G401.6 (cell line): ENCODE measurements around the gene ACVR1.

Experiments
- FAIRE-seq: peaks from 2 replicates; lab custom pipeline; 2012; peaks lifted over from hg19 to GRCh38; lab: Jason Lieb, UNC

ACVR1 gene

DNA sequence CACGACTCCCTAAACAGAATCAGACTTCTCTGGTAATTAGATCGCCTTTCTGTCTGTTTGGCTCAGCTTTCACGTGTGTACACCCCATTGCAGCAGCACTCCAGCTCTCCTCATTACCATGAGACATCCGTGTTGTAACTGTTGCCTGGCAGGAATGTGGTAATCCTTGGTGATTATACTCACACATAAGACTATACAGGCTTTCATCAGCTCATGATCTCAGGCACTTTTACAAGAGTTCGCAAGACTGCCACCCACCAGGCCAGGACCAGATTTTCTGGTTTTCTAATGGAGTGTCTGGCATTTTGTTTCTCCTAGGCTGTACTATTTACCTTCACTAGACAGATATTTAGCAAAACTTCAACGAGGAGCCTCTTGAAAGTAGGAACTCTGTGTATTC is 50.2 kb downstream of the ACVR1 start:
- no peak for FAIRE-seq

DNA sequence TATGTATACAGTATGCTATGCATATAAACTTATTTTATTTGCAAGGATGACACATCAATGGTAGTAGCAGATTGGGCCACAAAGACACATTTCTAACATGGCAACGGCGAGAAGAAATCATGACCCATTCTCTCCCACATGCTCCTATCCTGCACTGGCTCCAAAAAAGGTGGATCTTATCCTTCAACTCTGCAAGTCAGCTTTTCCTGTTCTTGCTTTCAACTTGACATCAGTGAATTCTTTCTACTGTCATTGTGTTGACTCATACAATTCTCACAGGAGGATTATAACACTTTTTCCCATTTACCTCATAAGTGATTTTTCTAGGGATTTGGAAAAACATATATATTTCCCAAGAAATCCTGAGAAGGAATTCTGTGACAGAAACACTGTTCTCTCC is 53.1 kb downstream of the ACVR1 start:
- FAIRE-seq, result no peak

DNA sequence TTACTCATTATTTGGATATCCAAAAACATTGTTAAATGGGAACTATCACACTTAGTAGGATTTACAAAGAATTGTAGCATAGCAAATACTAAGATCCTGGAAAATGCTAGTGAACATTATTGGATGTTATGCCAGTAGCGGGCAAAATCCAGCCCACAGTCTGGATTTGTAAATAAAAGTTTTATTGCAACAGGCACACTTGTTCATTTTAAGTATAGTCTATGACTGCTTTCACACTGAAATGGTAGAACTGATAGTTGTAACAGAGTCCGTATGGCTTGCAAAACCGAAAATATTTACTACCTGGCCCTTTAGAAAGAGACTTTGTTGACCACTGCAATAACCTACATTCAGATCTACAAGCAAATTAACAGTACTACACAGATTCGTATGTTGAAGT is 53.6 kb downstream of the ACVR1 start:
- FAIRE-seq, result no peak

DNA sequence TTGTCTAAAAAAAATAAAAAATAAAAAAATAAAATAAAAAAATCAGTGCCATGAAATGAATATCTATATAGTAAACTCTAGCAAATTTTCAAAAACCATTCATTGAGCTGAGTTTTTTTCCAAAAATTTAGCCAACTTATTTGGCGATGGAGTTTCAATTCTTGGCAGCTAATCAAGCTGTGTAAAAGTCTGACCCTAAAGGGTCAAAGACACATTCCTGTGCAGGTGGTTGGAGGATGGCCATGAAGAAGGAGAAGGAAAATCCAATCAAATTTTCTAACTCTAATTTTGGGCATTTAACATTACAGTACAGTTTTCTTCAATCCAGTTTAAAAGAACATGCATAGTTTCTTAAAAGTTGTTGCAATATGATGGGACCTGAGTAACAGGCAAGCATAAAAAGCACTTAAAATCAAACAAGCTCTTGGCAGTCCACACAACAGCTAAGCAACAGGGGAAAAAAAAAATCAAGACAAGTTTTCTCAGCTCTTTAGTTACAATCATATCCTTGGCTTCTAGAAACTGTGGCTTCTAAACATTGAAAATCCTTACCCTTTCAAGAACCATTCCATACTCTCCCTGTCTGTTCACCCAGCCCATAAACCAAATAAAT is 54.5 kb downstream of the ACVR1 start:
- FAIRE-seq, result no peak

DNA sequence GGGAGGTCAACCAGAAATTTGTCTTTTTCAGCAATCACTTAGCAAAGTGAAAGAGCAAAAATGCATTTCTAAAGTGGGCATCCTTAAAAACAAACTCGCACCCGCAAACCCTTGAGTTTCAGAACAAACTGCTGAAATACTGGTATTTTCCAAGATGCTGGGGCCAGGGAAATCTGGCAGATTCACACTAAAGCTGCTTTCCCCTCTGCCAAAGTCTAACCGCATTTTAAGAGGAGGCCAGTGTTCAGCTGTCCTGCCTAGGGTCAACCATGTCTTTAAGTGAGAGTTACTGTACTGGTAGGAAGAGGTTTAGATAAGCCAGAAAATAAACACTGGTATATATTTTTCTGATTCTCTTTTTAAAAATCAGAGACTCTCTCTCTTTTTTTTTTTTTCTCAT is 55.9 kb downstream of the ACVR1 start:
- no peak for FAIRE-seq

DNA sequence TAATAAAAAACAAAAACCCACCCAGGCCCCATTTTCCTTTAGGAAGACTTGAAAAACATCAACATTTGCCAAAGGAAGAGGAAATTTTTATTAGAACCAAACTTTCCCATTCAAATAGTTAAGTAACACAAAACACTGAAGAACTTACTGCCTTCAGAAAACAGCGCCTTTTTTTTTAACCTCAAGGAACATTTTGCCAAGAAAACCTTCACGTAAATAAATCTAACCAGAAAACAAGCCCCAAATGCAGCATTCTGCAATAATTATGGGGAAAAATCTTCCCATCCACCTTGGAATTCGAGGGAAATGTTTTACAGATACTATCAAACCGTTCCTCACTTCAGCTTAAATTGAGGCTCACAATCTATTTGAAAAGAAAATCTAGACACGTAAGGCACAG is 56.4 kb downstream of the ACVR1 start:
- FAIRE-seq, result no peak

DNA sequence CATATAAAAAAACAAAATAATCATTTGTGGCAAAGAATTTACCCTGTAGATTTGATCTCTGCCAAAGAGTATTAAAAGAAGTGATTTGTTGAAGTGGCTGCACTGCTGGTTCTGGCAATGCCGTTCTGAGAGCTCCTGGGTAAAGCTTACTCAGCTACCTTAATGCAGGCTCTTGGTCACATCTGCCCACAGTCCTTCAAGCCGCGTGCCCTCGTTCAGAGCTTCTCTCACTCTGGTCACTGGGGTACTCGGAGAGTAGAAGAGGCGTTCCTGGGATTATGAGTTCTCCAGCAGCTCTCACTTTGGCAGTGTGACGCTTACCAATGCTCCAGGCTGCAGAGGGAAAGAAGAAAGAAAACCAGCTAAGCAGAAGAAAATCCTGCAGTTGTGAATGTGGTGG is 57.9 kb downstream of the ACVR1 start:
- FAIRE-seq, result no peak

DNA sequence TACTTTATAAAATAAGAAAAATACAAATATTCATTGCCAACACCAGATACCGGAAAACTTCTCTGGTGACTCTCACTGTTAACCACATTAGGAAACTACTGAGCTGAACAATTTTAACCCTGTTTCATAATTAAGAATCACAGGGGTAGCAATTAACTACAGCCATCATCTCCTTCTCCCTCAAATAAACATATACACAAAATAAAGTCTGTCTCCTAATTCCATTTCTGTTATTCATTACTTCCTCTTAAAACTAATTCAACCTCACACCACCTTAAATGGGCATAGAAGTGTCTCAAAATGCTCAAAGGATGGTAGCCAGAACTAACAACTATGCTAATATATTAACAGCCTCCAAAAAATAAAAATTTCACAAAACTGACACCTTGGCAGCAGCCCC is 60.7 kb downstream of the ACVR1 start:
- no peak for FAIRE-seq

DNA sequence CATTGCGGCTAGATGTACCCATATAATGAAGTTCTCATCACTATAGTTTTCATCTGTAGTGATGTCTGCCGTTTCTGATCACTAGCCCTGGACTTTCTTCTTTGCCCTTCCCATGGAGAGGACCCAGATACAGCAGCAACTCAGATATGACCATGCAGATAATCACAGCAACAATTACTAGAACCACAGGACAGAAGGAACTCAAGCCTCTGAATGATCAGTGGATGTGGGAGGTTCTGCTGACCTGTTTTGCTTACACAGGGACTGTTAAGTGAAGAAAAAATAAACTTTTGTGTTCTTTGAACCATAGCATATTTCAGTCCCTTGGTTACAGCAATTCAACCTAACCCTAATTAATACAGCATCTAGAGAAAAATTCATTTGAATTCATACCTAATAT is 62.7 kb downstream of the ACVR1 start:
- no peak for FAIRE-seq

DNA sequence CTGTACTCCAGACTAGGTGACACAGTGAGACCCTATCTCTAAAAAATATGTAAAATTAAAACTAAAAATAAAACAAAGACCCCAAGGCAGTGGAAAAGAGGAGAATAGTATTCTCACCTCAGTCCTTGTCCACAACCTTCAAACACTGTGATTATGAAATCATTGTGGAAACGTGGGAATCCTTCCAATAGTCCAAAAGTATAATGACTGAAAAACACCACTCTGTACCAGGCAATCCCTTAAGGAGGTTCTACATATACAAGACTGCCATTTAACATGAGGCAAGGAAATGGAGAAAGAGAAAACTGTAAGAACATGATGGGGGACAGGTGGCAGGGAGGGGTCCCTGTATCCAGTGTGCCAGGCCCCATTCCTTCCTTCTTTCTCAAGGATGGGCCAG is 66.1 kb downstream of the ACVR1 start:
- no peak for FAIRE-seq

DNA sequence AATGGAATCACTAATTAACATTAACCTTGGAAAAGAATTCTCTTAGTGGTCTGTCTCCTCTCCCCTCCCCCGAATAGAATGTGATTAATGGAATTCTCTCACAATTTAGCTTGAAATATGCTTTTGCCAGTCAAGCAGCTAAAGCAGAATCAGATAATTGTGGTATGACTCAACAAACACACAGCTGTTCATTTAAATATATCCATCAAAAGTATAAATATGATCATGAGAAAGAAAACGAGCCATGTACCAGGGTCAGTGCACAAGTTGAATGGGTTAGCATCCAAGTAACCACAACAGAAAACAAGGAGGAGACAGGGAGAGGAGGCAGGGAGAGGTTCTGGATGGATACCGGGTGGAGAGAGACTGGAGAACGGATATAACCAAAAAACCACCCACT is 66.9 kb downstream of the ACVR1 start:
- no peak for FAIRE-seq

DNA sequence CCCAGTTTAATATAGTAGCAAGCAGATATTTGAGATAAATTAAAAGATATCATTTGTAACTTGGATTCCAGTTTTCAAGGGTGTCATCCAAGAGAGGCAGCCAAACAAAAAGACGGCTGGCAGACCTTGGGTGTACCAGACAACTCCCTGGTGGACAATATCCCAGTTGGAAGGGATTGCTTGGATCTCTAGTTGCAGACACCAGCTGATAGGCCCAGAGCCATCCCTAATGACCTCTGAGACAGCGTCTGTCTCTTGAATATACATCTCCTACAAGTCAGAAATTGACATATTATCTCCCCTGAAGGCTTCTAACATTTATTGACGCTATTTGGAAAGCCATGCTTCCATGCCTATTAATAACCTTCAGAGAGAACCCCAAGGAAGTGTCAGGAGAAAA is 67.7 kb downstream of the ACVR1 start:
- FAIRE-seq, result no peak

DNA sequence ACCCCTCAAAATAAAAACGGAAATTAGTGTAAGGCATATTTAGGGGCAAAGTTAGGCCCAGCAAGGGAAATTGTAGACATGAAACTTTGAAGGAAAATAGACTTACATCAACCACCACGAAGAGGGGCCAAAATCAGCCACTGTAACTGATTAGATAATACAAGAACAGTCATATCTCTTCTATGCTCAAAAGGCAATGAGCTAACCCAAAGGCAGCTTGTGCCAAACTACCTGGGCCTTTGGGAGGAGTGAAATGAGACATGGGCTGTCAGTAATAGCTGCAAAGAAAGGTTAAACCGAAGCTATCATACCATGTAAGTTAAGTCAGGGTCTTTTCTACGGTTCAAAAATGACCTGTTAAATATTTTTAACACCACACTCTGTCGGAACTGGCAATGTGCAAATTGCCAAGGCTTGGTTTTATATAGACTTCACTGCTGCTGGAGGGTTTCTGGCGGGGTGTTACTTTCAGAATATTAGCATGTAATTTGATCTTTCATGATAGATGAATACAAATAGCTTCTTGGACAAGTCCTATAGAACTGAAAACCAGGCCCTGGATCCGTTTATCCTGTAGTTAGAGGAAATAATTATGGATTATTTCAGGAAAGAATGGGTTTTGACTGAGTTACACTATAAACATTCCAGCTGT is 69.6 kb downstream of the ACVR1 start:
- no peak for FAIRE-seq

DNA sequence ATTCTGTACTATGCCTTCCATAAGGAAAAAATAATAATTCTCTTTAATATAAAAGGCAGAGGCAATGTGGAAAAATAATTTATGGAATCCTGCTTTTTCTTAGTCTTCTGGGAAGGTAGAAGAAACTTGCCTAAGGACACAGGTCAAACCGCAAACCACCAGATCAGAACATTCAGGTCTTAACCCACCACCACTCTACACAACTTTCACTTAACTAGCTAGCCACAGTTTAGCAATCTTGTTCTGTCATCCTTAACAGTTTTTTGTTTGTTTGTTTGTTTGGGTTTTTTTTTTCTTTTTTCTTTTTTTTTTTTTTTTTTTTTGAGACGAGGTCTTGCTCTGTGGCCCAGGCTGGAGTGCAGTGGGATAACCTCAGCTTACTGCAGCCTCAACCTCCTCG is 70.6 kb downstream of the ACVR1 start:
- no peak for FAIRE-seq

DNA sequence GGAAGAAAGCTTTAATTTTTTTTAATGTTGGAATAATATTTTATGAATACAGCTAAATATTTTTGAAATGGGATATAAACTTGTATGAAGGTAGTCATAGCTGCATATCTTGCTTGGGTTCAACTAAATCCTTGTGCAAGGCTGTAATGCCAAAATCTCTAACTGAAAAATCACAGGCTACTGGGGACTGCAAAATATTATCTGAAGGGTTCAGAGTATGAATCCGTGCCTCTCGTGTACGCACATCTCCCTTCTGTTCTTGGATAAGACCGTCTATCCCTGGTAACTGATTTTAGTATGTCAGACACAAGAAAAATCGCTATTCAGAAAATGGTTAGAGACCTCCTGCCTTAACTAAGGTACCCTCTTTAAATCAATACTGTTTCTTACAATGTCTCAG is 71.8 kb downstream of the ACVR1 start:
- FAIRE-seq, result no peak

DNA sequence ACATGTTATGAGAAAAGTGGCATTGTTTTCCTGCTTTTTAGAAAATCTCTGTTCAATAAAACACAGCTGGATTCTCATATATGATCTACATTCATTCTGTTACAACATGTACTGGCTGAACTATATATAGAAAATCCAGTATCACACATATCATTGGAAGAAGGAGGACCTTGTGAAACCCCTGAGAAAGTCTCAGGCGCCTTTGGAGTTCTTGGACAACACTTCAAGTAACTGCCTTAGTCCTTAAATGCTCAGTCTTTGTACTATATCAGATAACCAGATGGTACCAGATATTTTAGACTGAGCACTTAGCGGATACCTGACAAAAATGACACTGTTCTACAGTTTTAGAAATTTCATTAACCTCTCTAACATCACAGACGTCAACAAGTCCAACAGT is 72.2 kb downstream of the ACVR1 start:
- no peak for FAIRE-seq

DNA sequence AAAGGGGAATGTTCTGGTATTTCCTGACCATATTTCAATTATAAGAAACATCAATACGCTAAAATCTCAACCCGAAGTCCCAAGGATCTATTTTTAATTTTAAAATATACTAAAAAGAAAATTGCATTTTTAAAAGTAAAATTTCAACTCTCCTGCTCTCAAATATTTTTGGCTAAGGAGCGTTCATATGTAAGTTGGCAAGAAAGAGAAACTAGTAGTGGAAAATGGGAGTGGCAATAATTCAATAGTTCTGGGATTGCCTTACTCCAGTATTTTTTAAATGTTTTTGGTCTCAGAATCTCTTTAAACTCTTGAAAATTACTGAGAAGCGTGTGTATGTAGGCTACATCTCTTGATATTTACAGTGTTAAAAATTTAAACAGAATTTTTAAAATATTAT is 72.7 kb downstream of the ACVR1 start:
- FAIRE-seq, result no peak

DNA sequence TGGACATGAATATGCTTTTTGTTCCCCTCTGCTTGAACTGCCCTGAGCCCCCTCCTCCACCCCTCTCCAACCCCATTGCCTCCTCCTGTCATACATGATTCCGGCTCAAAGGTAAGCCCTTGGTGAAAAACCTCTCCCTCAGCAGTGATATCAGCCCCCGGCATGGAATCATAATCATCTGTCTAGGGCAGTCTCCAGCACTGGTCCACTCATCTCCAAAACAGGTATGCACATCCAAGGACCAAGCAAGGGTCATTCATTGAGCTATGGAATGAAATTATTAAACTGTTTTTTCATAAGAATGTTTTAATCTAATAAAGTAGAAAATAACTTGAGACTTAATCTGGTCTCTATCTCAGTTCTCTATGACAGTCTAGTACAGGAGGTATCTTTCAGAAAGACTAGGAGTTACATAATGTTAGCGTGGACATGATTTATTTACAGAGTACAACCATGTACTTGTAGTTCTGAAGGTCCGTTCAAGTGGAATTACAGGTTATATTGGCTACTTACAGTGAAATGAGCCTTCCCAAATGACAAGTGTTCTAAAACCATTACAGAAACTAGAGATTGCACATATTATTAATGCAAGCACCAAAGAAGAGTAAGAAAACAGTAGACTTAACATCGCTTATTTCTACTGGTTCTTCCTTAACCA is 75.2 kb downstream of the ACVR1 start:
- no peak for FAIRE-seq

DNA sequence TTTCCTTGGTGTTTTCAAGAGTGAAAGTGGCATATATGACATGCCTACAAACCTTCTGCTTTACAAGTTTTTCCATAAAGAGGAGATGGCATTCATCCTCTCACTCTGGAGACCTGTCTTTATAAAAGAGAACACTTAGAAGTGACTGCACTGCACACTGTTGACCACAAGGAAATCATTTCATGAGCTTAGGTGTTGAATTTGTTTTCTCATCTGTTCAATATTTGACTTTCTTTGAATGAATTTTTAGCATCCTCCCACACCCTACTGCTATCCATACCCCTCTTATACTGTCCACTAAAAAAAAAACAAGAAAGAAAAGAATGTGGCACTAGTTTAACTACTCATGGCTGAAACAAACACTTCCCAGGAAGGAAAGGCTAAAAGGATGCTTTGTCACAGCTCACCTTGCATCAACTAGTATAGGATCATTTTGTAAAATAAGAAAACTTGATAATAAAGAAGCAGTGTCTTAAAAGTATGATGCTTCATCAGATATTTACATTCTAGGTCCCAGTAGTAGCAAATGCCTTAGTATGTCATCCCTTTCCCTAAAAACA is 83.0 kb downstream of the ACVR1 start:
- no peak for FAIRE-seq

DNA sequence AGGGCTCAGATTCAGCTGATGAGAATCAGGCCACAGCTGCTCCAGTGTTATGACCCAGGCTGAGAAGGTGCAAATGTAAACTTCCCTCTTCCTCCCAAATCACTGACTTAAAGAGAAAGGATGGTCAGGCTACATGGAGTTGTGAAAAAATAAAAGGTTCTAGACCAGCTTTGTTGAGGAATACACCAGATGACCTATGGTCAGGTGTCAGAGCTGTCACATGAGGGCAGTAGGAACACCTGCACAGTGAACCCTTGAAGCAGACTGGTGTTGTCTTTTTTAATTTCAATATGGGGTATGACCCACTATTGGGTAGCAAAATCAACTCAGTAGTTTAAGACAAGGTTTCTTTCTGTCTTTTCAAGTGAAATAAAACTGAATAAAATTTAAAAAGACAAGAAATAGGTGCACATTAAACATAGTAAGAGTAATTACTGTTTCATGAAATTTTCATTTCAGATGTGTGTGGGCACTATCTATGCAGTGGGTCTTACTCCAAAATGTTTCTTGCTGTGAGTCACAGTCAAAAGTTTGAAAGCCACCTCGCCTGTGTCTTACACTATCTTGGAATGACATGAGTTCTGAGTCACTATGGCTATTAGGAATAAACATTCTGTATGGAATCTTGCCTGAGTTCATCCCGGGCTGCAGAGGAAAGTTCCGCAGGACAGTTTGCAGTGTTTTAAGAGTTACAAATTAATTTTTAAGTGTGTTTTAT is 83.6 kb downstream of the ACVR1 start:
- FAIRE-seq, result no peak

DNA sequence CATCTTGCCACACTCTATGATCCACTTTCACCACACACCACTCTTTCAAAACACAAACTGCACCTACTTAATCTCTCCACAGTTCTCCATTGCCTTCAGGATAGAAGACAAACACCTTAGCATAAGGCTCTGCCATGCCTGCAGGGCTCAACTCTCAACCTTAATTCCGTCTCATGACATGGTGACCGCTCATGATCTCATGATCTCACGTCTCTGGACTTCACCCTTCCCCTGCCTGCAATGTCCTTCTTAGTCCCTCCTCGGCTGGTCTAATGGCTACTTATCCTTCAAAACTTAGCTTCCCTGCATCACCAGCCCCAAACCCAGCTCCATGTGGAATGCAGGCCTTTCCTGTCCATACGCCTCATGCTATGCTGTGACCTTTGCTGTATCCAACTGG is 85.3 kb downstream of the ACVR1 start:
- no peak for FAIRE-seq

DNA sequence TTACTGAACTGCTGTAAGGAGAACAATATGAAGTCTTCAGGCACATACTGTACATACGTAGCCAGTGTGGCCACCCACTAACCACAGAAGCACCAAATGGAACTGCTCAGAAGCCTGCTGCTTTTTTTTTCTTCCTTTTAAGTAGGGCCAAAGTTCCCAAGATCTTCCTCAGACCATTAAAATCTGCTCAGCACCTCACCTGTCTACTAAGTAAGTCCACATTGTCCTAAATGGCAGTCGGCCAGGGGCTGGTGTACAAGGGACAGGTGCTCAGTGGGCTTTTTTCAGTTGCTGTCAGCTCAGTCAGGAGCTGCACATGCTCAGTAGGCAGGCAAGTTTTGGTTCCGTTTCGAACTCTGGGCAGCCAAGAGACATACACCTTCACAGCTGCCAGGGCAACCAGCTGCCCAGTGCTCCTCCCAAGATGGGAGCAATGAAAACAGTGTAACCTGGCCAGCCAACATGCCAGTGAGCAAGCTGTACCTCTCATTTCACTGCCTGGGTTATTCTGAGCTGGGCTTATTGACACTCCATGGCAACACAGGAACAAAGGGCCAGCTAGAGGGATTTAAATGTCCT is 86.1 kb downstream of the ACVR1 start:
- no peak for FAIRE-seq

DNA sequence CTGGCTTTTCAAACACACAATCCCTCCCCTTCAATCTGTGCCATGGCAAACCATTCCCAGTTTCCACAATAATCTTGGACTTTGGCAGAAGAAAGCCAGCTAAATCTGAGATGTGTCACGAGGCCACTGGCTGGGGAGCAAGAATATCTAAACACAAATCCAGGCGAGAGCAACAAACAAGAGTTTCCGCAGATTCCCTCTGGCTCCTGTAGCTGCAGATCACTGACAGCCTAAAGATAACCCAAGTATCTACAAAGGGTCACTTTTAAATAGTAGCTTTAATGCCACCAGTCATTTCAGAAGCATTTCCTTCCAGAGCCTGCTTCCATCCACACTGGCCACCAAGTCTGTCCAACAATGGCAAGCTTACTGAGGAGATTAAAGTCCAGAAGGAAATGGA is 86.9 kb downstream of the ACVR1 start:
- no peak for FAIRE-seq
